Stimulated activated CD8-positive, alpha-beta memory T cell treated with anti-CD3 and anti-CD28 coated beads, Interleukin-12 subunit alpha, Interleukin-12 subunit beta, amount 100 ng/mL, for 24 hours (primary cell): ENCODE measurements around the gene CD96.

Experiments used
- DNase-seq: peaks from one replicate; pipeline ENCODE4 v3.0.0-alpha.2; 2020; ENCODE audit errors: extremely low read depth

CD96 gene

GRCh38 chr3:111675846-111676210, 133.8 kb downstream of the CD96 start:
- DNase-seq = no peak

- DNase-seq = no peak
These were observed 134.4 kb downstream of the CD96 start for GRCh38 chr3:111676211-111677006.

- no peak for DNase-seq
These were observed 135.0 kb downstream of the CD96 start for GRCh38 chr3:111677007-111677392.

- no peak for DNase-seq
These were observed 139.8 kb downstream of the CD96 start for GRCh38 chr3:111681661-111682426.

GRCh38 chr3:111684640-111685039, 142.6 kb downstream of the CD96 start:
- DNase-seq = no peak

- no peak for DNase-seq
These were observed 146.3 kb downstream of the CD96 start for GRCh38 chr3:111688190-111688800.

- DNase-seq = no peak
These were observed 148.2 kb downstream of the CD96 start for GRCh38 chr3:111690242-111690641.

- DNase-seq = no peak
These were observed 149.4 kb downstream of the CD96 start for GRCh38 chr3:111691293-111691909.

GRCh38 chr3:111692593-111693552, 150.9 kb downstream of the CD96 start:
- no peak for DNase-seq

GRCh38 chr3:111694471-111694870, 152.5 kb downstream of the CD96 start:
- DNase-seq = no peak

GRCh38 chr3:111695636-111696117, 153.7 kb downstream of the CD96 start:
- DNase-seq = no peak

- DNase-seq = no peak
These were observed 158.1 kb downstream of the CD96 start for GRCh38 chr3:111700054-111700453.

GRCh38 chr3:111701292-111701906, 159.4 kb downstream of the CD96 start:
- DNase-seq = no peak
